HG03196 (cell line): ENCODE results near the gene NOS3.

ENCODE experiments used
- ATAC-seq: cut with Tn5 transposase; IDR thresholded peaks from one replicate; pipeline ENCODE4 v1.9.1; 2021; ENCODE audit not compliant: unreplicated experiment

NOS3 gene

GRCh38 chr7:151053751-151054150 is 62.9 kb downstream of the NOS3 start:
- ATAC-seq, result no peak

- ATAC-seq, result no peak
Measured at GRCh38 chr7:151056283-151056665, 65.5 kb downstream of the NOS3 start.

GRCh38 chr7:151056666-151057505 is 66.1 kb downstream of the NOS3 start:
- no peak for ATAC-seq

GRCh38 chr7:151057506-151057988 is 66.7 kb downstream of the NOS3 start, which contains the start of gene CDK5:
Gene CDK5 (minus strand): TSS chr7:151057897. CDS start chr7:151057848, 49 bp downstream.
- ATAC-seq, result peak; percentile 1

- peak; percentile 84 for ATAC-seq
Measured at GRCh38 chr7:151057989-151058780, 67.4 kb downstream of the NOS3 start.

- no peak for ATAC-seq
Measured at GRCh38 chr7:151058781-151059366, 68.1 kb downstream of the NOS3 start.

- ATAC-seq, result peak; percentile 31
Measured at GRCh38 chr7:151059367-151060112, 68.7 kb downstream of the NOS3 start, which contains the start of gene SLC4A2. Gene SLC4A2 (plus strand): TSS chr7:151059589. CDS start chr7:151061988, 2,399 bp downstream.

- no peak for ATAC-seq
Measured at GRCh38 chr7:151060113-151060415, 69.2 kb downstream of the NOS3 start.

- no peak for ATAC-seq
Measured at GRCh38 chr7:151060416-151061212, 69.8 kb downstream of the NOS3 start.

- no peak for ATAC-seq
Measured at GRCh38 chr7:151061213-151062110, 70.6 kb downstream of the NOS3 start.

- ATAC-seq, result no peak
Measured at GRCh38 chr7:151062111-151062398, 71.2 kb downstream of the NOS3 start.

GRCh38 chr7:151062399-151063211 is 71.8 kb downstream of the NOS3 start:
- ATAC-seq, result no peak

GRCh38 chr7:151063212-151063561 is 72.4 kb downstream of the NOS3 start:
- ATAC-seq, result no peak
